ENCODE measurements around the gene WDR62.
"Not testable (repeated sequence)": the region's sequence is repeated elsewhere in the genome, so short reads cannot be mapped to it uniquely, and the experiment has no call there.

WDR62 gene

DNA sequence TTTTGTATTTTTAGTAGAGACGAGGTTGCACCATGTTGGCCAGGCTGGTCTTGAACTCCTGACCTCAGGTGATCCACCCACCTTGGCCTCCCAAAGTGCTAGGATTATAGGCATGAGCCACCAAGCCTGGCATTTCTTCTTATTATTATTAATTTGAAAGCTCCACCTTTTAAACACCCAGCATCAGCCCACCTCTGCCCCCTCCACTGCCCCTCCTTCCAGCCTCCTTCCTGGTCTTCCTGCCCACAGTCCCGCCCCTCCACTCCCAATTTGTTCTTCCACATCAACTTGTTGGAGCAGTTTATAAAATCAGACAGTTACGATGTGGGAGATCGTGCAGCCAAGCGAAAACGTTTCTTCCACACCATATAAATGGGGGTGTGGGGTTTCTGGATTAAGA is 14.2 kb upstream of the WDR62 start:
- DNase-seq: no peak

DNA sequence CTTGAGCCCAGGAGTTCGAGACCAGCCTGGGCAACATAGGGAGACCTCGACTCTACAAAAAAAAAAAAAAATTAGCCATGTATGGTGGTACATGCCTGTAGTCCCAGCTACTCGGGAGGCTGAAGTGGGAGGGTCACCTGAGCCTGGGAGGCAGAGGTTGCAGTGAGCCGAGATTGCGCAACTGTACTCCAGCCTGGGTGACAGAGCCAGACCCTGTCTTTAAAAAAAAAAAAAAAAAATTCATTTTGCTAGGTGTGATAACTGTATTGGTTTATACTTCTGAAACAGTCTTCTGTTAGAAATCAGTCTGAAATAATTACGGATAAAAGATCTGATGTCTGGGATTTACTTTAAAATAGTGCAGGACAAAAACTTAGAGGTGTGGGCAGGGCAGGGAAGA is 13.6 kb upstream of the WDR62 start:
- DNase-seq: not testable (repeated sequence)

GRCh38 chr19:36041831-36042230 is 12.9 kb upstream of the WDR62 start:
- DNase-seq: no peak

DNA sequence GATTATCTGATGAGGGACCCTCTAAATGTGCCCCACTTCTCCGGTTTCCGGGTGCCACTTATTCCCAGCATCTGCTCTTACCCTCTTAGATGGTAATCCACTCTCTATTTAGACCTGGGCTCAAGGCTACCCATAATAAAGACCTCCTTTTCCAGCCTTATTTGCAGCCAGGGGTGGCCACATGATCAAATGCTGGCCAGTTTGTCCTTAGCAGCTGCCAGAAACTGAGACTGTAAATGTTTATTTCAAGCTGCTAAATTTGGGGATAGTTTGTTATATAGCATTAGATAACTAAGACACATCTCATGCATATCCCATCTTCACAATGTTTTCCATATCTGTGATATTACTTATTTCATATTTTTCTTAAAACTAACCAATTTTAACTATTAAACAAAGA is 10.7 kb upstream of the WDR62 start:
- DNase-seq: no peak

DNA sequence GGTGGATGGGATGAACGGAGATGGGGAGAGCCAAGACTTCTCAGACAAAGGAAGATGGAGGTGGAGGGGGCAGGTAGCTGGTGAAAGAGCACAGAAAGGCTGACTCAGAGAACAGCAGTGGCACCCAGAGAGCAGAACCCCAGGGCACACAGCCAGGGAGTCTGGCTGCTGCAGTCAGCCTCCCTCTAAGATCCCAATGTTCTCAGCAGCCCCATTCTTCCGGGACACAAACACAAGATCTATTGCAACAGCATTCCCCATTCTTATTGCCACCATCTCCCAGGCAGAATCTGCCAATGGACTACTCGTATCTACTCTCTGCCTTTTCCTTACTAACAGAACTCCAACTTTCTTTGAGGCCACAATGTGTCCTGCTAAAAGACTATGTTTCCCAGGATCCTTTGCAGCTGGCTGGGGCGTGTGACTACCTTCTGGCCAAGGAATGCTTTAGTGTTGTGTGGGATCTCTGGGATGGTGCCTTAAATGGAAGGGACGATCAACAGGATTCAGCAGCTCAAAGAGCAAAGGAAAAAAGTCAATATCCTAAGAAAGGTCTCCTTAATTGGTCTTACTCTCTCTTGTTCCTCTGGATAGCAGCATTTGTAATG is 8.2 kb upstream of the WDR62 start:
- no peak for DNase-seq

GRCh38 chr19:36047835-36048234 is 6.9 kb upstream of the WDR62 start:
- no peak for DNase-seq

GRCh38 chr19:36049080-36049698 is 5.5 kb upstream of the WDR62 start:
- DNase-seq: peak; percentile 28

DNA sequence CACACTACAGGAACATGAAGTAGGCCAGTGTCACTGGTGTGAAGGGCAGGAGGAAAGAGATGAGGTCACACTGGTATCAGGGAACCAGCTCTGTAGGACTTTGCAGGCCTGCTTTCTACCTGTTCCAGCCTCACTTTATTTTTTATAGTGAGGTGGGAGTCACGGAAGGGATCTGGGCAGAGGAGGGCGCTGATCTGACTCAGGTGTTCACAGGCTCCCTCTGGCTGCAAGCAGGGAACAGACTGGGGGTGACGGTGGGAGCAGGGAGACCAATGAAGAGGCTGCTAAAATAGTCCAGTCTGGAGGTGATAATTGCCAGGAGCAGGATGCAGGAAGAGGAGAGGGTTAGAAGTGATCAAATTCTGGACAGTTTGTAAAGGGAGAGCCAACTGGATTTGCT is 3.5 kb upstream of the WDR62 start:
- DNase-seq: no peak

DNA sequence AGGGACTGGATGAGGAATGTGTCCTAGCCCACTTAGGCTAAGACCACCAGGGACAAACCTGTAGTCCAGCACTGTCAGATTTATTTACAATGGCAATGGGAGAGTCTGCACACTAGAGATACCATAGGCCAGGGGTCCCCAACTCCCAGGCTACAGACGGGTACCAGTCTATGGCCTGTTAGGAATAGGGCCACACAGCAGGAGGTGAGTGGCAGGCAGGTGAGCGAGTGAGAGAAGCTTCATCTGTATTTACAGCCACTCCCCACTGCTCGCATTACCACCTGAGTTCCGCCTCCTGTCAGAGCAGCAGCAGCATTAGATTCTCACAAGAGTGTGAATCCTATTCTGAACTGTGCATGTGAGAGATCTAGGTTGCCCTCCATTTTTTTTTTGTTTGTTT is 3.1 kb upstream of the WDR62 start:
- no peak for DNase-seq

GRCh38 chr19:36054119-36054732 is 471 bp upstream of the WDR62 start, which contains the start of gene THAP8:
THAP8 (minus strand) TSS chr19:36054285; CDS start chr19:36054217, 68 bp downstream.
- DNase-seq: peak; percentile 99

GRCh38 chr19:36058481-36059179 is 3.9 kb downstream of the WDR62 start:
- no peak for DNase-seq

- DNase-seq: no peak
Measured at GRCh38 chr19:36059180-36059910, 4.6 kb downstream of the WDR62 start.

GRCh38 chr19:36060430-36060829 is 5.7 kb downstream of the WDR62 start:
- peak; percentile 36 for DNase-seq

DNA sequence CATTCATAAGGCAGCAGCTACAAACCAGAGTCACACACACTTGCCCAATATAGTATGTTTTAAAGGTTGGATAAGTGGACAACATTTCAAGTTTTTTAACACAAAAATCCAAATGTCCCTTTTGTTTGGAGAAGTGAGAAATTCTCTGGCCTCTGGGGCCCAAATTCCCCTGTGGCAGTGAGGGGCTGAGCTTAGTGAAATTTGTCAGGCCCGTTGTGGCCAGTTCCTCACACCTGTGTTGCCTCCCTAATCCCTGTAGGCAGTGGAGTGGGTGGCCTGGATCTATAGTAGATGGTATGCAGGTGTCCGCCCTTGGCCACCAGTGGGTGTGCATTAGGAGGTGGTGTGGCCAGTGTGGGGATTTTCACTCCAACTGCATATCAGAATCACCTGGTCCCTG is 6.7 kb downstream of the WDR62 start:
- DNase-seq: no peak

- no peak for DNase-seq
Measured at GRCh38 chr19:36064826-36065225, 10.1 kb downstream of the WDR62 start.

DNA sequence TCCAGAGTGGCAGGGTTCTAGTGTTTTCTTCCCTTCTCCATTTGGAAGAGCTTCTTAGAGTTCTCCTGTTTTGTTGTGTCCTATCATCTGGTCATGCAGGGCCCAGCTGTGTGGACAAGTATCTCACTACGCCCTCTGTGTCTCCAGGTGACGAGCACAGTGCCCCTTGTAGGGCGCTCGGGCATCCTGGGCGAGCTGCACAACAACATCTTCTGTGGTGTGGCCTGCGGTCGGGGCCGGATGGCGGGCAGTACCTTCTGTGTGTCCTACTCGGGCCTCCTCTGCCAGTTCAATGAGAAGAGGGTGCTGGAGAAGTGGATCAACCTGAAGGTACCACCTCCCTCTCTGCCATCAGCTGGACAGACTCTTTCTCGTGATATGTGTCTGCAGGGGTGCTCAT is 13.0 kb downstream of the WDR62 start:
- DNase-seq: no peak

GRCh38 chr19:36068810-36069499 is 14.3 kb downstream of the WDR62 start:
- not testable (repeated sequence) for DNase-seq

DNA sequence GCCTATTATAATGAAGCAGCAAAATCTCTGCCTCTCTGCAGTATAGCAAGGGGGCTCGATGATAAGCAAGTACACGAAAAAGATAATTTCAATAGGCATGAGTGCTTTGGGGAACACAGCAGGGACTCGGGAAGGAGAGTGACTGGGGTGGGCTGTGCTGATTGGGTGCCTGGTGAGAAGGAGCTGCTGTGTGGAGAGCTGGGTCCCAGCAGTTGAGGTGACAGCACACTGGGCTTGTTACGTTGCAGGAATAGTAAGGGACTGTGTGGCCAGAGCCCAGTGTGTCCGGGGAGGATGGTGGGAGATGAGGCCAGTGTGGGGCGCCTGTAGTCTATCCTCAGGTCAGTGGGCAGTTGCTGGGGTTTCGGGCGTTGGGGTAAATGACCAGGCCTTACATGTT is 17.4 kb downstream of the WDR62 start:
- DNase-seq: no peak

DNA sequence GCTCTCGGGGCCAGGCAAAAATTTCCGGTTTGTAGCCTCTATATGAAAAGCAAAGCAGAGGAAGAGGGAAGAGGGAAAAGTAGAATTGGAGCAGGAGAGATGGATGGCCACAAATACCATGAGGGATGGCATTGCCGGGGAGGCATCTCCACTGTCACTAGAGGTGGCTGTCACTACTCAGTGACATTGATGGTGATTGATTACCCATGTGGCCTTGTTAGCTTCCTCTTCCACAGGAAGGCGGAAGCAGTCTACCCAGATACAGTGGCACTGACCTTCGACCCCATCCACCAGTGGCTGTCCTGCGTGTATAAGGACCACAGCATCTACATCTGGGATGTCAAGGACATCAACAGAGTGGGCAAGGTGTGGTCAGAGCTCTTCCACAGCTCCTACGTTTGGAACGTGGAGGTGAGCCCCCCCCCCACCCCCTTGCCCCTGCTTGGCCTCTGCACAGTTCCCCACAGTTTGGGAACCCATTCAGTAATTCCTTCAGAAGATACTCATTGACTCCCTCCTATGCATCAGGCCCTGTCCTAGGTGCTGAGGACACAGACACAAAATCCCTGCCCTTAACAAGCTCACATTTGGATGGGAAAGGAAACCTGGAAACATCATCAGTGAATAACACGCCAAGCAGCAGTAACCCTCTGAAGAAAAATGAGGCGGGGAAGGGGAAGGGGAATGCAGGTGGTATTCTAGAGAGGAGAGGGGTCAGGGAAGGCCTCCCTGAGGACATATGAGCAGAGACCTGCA is 18.6 kb downstream of the WDR62 start:
- DNase-seq: no peak

DNA sequence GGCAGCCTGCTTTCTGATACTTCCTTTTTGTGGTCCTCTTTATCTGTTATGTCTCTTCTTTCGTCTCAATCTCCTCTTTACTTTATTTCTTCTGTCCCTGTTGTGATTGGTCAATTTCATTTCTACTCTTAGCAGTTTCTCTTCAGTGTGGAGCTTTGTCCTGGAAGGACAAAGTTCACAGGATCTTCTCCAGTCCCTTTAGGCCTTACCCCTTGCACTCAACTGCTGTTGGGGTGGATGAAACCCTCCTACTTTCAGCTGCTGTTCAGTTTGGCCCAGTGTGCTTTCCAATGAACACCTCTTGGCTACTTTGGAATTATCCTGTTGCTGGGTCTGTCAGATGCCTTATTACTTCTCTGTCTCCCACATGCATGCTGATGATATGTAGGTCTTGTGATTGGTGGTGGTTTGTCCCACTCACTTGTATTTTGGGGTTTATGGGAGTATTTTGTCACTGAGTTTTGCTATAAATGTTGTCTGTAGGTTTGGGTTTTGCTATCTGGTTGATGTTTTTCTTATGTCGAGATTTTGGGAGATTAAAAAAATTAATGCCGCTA is 24.8 kb downstream of the WDR62 start:
- DNase-seq: no peak

GRCh38 chr19:36081385-36081784 is 26.7 kb downstream of the WDR62 start:
- no peak for DNase-seq

Measured in hematopoietic multipotent progenitor cell treated with erythropoietin and hydrocortisone succinate and interleukin-3 and kit ligand, for 8 days (in vitro differentiated cells).